Stromal cell of bone marrow (primary cell): ENCODE data around the gene H1-8.
"Not testable (repeated sequence)": the region's sequence is repeated elsewhere in the genome, so short reads cannot be mapped to it uniquely, and the experiment has no call there.

Source experiments
- DNase-seq: peaks from one replicate; pipeline ENCODE4 v3.0.0-alpha.2; 2012; ENCODE audit warnings: low read depth

Gene H1-8, protein sequence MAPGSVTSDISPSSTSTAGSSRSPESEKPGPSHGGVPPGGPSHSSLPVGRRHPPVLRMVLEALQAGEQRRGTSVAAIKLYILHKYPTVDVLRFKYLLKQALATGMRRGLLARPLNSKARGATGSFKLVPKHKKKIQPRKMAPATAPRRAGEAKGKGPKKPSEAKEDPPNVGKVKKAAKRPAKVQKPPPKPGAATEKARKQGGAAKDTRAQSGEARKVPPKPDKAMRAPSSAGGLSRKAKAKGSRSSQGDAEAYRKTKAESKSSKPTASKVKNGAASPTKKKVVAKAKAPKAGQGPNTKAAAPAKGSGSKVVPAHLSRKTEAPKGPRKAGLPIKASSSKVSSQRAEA

GRCh38 chr3:129543156-129543790, at the start of gene H1-8:
Gene H1-8, plus strand, starts transcription at chr3:129543175. Its CDS starts 44 bp downstream, at chr3:129543219.
- DNase-seq: no peak

DNA sequence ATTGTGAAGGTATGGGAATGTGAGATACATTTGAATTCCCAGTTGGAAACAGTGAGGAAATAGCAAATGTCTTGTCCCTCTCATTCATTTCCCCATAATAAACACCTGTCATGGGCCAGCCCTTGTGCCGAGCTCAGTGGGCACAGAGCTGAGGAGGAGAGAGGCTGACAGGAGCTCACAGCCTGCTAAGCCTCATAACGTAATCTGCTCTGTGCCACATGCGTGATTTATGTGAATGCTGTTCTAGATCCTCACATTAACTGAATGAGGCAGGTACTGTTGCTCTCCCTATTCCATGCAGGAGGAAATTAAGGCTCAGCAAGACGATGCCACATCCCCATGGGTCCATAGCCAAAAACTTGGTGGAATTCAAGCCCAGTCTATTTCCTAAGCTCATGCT, 49.8 kb upstream of the H1-8 start:
- DNase-seq: no peak

DNA sequence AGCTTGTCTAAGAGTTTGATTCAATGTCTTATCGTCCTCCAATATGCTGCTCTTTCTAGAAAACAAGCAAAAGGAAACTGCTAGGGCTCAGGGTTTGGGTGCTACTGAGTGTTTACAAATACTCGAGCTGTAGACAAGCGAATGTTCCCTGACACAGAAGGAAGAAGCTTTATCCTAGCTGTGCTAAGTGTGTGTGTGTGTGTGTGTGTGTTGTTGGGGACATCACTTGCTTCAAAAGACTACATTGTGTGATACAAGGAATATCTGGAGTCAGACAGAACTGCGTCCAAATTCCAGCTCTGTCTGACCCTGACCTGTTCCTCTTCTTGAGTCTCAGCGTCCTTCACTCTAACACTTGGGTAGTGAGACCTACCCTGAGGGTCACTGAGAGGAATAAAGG, 48.5 kb upstream of the H1-8 start:
- not testable (repeated sequence) for DNase-seq

GRCh38 chr3:129495006-129495639, 47.9 kb upstream of the H1-8 start:
- DNase-seq: peak; percentile 33

- not testable (repeated sequence) for DNase-seq
These were observed 45.1 kb upstream of the H1-8 start for GRCh38 chr3:129497876-129498275.

DNA sequence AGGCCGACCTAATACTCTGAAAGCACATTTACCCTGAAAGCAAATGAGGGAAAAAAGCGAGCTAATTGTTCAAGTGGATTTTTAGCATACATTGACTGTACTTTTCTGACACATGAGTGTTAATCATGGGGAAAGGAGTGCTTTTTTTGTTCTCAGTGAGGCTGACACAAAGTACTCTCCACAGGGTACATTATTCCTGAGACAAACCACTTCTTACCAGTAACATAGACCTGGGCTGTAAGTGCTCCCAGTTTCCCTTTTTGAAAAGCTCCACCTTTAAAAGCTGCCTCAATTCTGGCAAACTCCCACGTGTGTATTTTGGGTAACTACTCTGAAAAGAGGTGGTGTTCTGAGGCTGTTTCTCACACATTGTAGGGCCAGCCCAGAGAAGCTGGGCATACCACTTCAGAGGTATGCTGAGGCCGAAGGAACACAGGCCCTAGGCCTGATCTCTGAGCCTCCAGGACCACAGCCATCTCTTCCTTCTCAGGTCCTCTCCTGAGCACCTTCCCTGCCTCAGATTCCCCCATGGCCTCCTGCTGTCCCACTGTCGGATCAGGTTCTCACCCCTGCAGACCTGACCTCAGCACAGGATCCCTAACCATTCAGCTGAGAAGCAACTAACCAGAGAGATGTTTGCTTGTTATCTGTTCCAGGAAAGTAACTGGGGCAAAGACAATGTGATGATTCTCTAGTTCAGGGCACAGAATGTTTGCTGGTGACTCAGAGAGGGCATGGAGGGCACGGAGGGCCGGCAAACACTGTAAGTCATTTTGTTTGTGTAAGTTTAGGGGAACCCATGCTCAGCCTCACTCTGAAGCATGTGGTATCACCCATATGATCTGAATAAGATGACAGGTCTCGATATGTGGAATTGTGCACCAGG, 44.1 kb upstream of the H1-8 start:
- not testable (repeated sequence) for DNase-seq

GRCh38 chr3:129499604-129500333, 43.2 kb upstream of the H1-8 start:
- not testable (repeated sequence) for DNase-seq

DNA sequence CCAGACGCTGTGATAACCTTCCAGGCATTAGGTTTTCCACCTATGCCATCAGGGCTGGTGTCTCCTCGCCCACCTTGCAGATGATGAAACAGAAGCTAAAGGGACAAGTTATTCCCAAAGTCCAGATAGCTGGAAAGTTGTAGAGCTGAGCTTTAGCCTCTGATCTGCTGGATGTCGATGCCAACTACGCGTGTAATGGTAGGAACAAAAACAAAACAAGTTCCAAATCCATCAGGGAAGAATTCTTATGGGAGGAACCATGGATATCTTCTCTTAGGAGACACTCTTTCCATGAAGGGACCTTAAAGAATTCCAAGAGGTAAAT, 42.7 kb upstream of the H1-8 start:
- DNase-seq: no peak

DNA sequence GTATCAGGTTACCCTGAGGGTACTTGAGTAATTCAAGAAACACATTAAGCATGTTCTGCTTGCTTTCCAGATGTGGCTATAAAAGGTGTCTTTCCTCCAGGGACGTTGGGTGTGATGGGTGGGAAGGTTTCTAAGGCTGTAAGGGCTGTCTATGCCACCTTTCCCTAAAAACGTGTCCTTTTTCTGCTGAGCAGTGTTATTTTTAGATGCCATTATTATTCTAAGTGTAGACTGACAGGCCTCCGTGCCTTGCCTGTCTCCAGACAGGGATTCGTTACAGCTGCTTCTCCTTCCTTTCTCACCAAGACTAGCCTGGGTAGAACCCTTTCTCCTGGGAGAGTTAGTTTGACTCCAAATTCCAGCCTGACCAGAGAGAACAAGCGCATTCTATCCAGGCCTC, 41.3 kb upstream of the H1-8 start:
- no peak for DNase-seq

DNA sequence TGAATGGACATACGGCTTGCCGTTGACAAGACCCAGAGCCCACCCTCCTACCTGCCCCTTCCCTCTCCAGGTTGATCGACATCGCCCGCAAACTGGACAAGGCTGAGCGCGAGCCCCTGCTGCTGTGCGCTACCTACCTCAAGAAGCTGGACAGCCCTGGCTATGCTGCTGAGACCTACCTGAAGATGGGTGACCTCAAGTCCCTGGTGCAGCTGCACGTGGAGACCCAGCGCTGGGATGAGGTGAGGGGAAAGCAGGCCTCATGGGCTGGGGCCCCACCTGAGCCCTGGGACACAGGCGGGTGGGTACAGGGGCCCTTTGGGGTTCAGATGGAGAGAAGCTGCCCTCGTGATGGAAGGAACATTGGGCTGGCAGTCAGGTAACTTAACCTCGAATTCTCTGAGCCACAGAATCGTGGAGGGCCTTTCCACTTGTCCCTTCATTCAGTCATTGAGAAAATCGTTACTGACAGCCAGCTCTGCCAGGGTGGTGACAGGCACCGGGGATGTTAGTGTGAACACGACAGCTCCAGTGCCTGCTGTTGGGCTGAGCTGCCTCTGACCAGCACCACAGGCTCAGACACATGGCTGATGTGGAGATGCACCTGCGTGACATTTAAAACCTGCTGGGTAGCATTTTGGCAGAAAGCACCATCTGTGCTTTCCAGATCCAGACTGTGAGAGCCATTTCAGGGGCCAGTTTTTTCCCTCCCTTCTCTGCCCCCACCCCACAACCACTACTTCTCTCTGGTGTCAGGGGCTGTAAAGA, 40.1 kb upstream of the H1-8 start:
- DNase-seq: no peak

DNA sequence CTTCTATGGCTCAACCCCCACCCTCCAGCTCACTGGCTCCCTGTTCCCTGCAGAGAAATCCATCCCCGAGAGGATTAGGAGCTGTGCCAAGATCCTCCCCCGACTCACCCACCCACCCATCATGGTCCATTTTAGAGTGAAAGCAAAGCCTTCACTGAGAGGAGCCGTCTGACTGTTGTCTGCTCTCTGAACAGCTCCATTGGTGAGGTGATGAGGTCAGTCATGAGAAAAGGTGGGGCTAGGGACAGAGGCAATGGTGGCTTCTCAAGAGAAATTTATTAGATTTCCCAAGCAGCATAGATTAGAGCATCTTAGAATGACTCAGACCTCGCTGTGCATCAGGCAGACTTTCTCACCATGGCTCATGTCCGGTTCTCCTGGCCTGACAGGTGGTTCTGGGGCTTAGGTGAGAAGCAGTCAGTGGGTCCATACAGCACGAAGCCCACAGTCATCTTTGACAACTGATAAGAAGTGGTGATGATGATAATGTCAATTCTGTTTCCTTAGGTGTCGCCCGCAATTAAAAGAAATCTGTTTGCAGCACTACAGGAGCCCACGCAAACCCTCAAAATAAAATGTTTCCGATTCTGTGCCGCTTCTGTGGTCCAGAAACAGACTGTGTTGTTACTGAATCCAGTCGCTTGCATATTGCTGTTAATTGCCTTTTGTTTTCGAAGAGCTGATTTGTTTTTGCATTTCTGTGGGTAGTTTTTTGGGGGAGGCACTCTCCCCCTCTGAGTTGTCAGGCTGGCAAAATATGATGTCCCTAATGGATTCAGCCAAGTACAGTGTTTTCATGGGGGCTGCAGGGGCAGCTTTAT, 39.3 kb upstream of the H1-8 start:
- no peak for DNase-seq

DNA sequence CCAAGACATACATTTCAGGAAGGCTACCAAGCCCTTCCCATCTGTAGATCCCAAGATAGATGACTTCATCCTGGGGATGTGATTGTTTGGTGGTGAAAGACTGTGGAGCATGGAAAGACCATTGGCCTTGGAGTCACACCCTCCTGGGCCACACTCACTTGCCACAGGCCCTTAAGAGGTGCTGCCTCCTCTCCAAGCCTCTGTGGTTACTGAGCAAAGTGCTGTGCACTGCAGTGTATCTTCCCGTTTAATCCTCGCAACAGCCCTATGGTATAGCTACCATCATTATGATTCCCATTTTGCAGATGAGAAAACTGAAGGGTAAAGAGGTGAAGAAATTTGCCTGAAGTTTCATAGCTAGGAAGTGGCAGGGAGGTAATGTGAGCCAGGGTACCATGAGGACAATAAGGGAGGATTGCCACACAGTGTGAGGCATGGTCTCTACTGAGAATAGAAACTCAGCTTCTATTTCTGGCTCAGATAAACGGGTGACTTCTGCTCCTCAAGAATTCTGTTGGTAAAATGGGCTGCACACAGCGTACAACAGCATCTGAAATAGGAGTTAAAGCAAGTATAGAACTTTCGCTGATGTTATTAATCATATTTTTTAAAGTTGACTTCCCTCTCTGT, 38.4 kb upstream of the H1-8 start:
- no peak for DNase-seq

- no peak for DNase-seq
These were observed 37.6 kb upstream of the H1-8 start for GRCh38 chr3:129505341-129505740.

GRCh38 chr3:129506231-129506742, 36.7 kb upstream of the H1-8 start:
- DNase-seq: no peak

GRCh38 chr3:129507181-129507831, 35.7 kb upstream of the H1-8 start:
- no peak for DNase-seq

DNA sequence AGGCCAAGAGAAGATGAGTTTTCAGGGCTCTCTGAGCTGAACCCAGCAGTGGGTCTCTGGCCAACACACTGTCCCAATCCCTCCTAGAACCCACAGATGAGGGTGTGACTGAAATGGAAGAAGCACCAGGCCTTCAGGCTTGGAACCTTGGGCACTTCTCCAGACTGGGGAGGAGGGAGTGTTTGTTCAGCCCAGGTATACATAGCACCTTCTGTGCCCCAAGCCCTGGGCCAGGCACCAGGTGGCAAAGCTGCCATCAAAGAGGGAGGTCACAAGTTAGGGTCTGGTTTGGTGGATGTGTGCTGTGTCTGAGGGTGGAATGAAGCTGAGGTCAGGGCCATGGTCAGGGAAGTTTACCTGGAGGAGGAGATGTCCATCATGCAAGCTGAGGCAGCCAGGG, 30.4 kb upstream of the H1-8 start:
- no peak for DNase-seq

DNA sequence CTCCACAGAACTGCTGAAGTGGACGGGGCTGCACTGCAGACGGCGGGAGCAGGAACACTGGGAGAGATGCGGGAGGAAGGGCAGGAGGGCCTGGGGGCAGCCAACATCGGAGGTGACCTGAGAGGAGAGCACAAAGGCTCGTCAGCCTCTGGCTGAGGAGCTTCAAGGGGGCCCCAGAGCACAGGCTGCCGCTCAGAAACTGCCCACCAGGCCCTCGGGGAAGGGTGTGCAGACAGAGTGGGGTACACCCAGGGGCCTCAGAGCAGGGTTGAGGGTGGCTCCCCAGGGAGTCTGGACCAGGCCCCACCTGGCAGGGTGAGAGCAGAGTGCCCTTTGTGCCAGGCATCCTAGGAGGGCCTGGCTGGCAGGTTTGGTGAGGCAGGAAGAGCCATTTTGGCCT, 29.3 kb upstream of the H1-8 start:
- DNase-seq: no peak

- no peak for DNase-seq
These were observed 28.9 kb upstream of the H1-8 start for GRCh38 chr3:129514110-129514509.

DNA sequence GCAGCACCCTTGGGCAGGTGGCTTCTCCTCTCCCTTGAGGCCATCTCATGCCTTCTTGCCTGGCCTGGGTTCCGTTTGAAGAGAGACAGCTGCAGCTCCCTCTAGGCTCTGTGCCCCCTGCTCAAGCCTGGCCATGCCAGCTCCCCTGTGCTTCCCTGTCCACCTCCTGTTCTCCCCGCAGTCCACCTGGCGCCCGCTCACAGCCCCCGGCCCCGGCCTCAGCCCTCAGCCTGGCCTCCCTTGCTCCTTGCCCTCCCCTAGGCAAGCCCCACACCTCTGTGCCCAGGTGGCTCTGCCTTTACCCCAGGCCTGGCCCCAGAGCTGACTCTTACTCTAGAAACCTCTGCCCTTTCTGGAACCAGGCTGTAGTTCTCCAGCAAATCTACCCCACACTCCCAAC, 28.4 kb upstream of the H1-8 start:
- no peak for DNase-seq
